Subcutaneous adipose tissue (tissue), 4 donors: ENCODE results near the gene ABCA3. TPM values are rescaled to one million over a fixed set of nuclear protein-coding genes. Genes with fewer than 3 reads are reported as not detected.

Experiments used
- total RNA-seq, 4 donors: library from RNA; depleted of rRNA; stranded (reverse); fragments of >200 nt; gene quantifications; one replicate each; pipeline ENCODE4 v1.1.0, GENCODE V29; 2016
- TF ChIP-seq, protein P1 (sequence below): fragments of 450-650 bp; IDR thresholded peaks from one replicate; pipeline ENCODE4 v1.5.1; 2016; ENCODE audit warnings: low read depth, mild to moderate bottlenecking, control low read depth, antibody characterized with exemption, moderate library complexity

ABCA3 gene
- total RNA-seq, 4 donors from 2014 or later: 7.0 to 24.9 (median 9.5) TPM

DNA sequence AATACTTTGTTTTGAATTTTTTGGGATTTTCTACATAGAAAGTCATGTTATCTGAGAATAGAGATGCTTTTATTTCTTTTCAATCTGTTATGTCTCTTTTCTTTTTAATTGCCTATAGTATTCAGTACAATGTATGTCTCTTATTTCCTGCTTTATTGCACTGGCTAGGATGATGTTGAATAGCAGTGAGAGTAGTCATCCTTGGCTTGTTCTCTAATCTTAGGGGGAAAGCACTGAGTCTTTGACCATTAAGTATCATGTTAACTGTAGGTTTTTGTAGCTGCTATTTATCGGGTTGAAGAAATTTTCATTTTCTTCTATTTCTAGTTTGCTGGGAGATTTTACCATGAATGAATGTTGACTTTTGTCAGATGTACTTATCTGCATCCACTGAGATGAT is 10.0 kb upstream of the ABCA3 start:
- TF ChIP-seq, protein P1, sequence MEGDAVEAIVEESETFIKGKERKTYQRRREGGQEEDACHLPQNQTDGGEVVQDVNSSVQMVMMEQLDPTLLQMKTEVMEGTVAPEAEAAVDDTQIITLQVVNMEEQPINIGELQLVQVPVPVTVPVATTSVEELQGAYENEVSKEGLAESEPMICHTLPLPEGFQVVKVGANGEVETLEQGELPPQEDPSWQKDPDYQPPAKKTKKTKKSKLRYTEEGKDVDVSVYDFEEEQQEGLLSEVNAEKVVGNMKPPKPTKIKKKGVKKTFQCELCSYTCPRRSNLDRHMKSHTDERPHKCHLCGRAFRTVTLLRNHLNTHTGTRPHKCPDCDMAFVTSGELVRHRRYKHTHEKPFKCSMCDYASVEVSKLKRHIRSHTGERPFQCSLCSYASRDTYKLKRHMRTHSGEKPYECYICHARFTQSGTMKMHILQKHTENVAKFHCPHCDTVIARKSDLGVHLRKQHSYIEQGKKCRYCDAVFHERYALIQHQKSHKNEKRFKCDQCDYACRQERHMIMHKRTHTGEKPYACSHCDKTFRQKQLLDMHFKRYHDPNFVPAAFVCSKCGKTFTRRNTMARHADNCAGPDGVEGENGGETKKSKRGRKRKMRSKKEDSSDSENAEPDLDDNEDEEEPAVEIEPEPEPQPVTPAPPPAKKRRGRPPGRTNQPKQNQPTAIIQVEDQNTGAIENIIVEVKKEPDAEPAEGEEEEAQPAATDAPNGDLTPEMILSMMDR: no peak

DNA sequence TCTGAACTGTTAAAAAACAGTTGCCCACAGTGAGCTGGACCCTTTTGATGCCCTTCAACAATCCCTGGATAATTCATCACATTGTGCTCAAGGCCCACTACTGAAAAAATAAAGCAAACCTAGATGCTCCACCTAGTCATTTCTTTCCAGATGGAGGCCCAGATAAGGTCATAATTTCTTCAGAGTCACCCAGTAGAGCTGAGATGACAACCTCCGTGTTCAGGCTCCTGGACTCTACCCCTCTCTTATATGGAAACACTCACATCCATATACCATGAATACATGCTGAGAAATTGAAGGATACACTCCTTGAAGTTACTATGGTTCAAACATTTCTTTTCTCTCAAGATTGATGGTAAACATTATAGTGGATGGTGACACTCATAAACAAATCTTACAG is 2.7 kb upstream of the ABCA3 start:
- TF ChIP-seq, protein P1: no peak

DNA sequence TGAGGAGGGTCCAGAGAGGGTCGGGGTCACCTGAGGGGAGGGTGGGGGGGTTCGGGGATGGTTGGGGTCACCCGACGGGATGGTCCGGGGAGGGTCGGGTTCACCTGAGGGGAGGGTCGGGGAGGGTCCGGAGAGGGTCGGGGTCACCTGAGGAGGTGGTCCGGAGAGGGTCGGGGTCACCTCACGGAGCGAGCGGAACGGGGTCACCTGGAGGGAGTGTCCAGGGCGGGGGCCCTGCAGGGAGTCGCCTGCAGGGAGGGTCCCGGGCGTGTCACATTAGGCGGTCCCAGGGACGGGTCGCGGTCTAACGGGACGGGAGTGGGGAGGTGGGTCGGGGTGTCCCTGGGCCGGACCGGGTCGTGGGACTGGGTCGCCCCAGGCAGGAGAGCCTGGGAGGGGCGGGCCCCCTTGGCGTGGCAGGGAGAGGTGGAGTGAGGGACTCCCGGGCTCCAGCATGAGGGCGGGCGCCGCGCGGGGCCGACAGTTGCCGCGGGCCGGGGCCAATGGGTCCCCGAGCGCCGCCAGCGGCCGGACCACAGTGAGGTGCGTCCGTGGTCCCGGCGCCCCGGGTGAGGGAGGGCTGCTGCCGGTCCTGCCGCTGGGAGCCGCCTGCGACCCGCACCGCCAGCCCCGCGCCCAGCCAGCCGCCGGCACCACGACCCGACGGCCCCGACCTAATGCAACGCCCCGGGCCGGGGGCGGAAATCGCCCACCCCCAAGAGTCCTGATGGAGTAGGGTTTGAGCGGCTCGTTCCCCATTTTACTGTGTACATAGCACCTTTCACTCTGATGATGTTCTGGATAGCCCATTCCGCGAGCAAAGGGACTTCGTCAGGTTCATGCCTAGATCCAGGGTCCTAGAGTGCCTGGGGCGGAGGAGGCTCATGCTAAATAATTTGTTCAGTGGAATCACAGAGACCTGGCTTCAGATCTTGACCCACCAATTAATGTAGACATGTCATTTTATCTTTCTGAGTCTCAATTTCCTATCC is 1.2 kb upstream of the ABCA3 start:
- TF ChIP-seq, protein P1: no peak

DNA sequence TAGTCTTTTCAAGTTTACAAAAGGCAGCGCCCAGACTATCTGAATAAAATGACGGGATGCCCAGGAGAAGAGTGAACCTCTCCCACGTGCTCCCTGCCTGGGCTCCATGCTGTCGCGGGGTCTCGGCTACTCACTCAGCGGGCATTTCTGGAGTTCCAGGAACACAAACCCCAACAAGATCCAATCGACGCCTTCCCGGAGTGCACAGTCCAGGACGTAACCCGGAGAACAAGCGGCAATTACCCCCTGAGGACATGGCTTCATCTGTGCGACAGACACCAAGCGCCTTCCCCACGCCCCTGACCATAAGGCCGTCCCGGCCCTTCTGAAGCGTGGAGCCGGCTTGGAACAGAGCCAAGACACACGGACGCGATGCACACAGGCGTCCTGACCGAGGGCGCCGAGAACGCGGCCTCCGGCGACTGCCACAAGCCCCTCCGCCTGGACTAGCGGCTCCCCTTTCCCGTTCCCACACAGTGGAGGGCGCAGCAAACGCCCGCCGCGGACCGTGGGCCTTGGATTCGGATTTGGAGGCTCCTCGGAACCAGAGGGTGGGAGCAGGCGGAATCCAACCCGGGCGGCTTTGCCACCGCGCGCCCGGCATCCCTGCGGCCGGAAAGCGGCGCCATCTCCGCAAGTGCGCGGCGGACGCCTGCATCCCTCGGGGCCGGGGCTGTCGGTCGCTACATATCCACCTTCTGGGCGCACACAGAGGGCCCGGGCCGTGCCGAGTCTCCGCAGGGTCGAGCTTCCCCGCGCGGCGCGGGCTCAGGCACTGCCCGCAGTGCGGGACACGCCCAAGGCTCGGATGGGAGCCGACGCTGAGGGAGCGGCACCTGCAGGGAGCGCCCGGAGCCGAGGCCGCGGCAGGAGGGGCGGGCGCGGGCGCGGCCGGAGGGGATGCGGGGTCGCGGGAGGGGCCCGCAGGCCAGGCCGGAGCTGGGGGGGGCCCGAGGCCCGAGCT is 725 bp downstream of the ABCA3 start:
- TF ChIP-seq, protein P1: no peak

DNA sequence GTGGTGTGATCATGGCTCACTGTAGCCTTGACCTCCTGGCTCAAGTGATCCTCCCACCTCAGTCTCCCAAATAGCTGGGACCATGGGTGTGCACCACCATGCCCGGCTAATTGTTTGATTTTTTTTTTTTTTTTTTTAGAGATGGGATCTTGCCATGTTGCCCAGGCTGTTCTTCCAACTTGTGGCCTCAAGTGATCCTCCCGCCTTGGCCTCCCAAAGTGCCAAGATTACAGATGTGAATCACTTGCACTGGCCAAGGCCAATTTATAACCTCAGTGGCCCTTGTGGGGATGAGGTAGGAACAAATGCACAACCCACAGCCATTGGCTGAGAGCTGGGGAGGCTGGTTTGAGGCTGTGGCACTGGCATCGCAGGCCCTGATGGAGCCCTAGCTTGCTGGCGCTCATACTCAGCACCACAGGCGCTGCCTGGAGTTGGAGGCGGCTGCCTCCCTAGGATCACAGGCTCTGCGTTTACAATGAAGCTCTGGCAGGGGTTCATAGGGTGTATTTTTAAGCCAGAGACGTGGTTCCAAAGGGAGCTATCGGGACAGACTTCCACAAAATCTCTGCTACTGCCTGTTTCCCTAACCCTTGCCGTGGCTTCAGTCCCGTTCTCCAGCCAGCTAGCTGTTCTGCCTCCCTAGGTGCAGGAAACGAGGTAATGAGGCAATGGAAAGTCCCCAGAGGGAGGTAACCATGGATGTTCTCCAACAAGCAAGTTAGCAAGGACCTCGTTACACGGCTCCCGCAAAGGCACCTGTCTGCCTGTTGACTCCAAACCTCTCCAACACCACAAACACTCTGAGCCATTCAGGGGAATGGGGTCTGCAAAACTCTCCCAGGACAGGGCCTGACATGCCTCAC is 2.9 kb downstream of the ABCA3 start:
- TF ChIP-seq, protein P1: no peak

DNA sequence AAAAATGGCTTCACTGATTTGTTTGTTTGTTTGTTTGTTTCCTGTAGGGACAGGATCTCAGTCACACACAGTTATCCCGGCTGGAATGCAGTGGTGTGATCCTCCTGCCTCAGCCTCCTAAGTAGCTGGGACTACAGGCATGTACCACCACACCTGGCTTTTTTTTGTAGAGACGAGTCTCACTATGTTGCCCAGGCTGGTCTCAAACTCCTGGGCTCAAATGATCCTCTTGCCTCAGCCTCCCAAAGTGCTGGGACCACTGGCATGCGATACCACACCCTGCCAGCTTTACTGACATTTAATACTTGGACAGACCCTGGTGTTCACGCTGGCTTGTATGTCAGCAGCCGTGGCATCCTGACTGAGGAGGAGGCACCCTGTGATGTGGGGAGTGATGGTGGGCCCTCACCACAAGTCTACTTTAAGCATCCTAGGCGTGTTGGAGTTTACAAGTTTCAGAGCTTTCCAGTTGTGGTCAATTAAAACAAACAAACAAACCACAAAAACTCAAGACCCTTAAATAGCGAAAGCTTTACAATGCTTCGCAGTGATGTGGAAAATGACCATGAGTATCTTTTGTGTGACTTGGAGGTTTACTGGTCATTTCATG is 5.1 kb downstream of the ABCA3 start:
- TF ChIP-seq, protein P1: no peak
